ENCODE measurements around the gene MAGEB6B.
"Not testable (repeated sequence)": the region's sequence is repeated elsewhere in the genome, so short reads cannot be mapped to it uniquely, and the experiment has no call there.

MAGEB6B gene

DNA sequence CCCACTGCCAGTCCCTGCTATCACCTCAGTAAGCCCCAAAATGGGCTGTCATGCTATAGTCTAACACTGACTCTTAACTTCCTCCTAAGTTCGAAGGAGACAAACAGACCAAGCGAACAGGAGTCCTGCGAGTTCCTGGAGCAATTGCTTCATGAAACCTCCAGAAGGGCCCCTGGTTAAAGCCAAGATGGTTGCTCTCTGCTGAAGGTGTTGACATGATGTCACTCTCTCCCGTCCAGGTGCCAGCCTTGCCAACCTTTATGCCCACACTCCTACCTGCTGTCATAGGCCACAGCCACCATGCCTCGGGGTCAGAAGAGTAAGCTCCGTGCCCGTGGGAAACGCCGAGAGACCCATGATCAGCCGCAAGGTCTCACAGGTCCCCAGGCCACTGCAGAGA, at the start of gene MAGEB6B:
Gene MAGEB6B (plus strand): TSS at position 301 of the 400 bp plus-strand sequence. CDS start 0 bp downstream, at position 301.
- in situ Hi-C loops (cut with HindIII; ENCODE audit: low pct_ligation_motif_present, low pct_unique_long_range_greater_than_20kb, low sequenced_read_pairs): no loop called here
- DNase-seq: no peak

DNA sequence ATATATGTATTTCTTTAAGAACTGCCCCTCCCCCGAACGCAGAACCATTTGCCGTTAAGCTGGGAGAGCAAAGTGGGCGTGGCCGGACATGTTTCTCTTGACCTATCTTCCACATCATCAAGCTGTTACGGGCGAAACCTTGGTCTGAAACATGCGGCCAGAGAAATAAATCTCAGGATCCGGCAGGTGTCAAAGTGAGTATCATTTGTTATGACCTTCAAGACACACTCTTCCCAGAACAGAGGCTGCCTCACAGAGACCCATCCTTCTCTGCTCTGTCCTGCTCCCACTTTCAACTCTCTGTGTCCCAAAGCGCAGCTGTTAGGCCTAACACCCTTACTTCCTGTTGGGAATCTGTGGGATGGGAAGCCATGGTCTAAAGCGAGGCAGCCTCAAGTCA, 22.1 kb upstream of the MAGEB6B start, which contains the start of gene MAGEB18:
Gene MAGEB18 (plus strand): TSS at position 70 of the 400 bp plus-strand sequence. CDS start 643 bp downstream, outside the sequence.
- DNase-seq: no peak
- in situ Hi-C loops (cut with HindIII; ENCODE audit: low pct_ligation_motif_present, low pct_unique_long_range_greater_than_20kb, low sequenced_read_pairs): no loop called here

- no peak for DNase-seq
- in situ Hi-C loops (cut with HindIII; ENCODE audit: low pct_ligation_motif_present, low pct_unique_long_range_greater_than_20kb, low sequenced_read_pairs): no loop called here
Observed at GRCh38 chrX:26146024-26146423, 14.4 kb upstream of the MAGEB6B start.

DNA sequence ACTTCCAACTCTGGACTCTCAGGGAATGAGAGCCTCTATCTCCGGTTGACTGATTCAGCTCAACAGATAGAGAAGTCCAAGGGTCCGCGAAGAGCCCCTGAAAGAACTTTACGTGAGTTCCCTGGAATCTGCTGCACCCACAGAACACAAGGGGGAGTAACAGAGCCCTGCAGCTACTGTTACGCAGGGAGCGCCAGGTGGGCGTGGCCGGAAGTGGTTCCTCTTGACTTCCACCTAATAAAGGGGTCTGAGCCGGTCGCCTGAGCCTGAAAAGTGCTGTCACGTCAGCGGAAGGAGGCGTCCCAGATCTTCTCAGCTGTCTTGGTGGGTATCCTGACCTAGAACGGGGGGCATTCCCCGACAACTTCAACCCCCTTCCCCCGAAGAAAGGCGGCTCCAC, 31.8 kb downstream of the MAGEB6B start, which contains the start of gene MAGEB6:
Gene MAGEB6 (plus strand): TSS at position 237 of the 400 bp plus-strand sequence. CDS start 1,407 bp downstream, outside the sequence.
- DNase-seq: no peak
- in situ Hi-C loops (cut with HindIII; ENCODE audit: low pct_ligation_motif_present, low pct_unique_long_range_greater_than_20kb, low sequenced_read_pairs): no loop called here

- in situ Hi-C loops (cut with HindIII; ENCODE audit: low pct_ligation_motif_present, low pct_unique_long_range_greater_than_20kb, low sequenced_read_pairs): no loop called here
- DNase-seq: no peak
Observed at GRCh38 chrX:26203561-26203960, 43.2 kb downstream of the MAGEB6B start.

DNA sequence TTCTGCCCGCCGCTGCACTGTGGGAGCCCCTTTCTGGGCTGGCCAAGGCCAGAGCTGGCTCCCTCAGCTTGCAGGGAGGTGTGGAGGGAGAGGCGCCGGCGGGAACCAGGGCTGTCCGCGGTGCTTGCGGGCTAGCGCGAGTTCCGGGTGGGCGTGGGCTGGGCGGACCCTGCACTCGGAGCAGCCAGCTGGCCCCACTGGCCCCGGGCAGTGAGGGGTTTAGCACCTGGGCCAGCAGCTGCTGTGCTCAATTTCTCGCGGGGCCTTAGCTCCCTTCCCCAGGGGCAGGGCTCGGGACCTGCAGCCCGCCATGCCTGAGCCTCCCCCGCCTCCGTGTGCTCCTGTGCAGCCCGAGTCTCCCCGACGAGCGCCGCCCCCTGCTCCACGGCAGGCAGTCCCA, 44.3 kb downstream of the MAGEB6B start:
- in situ Hi-C loops (cut with HindIII; ENCODE audit: low pct_ligation_motif_present, low pct_unique_long_range_greater_than_20kb, low sequenced_read_pairs); DNase-seq: not testable (repeated sequence)

- no peak for DNase-seq
- in situ Hi-C loops (cut with HindIII; ENCODE audit: low pct_ligation_motif_present, low pct_unique_long_range_greater_than_20kb, low sequenced_read_pairs): no loop called here
Observed at GRCh38 chrX:26208012-26208411, 47.6 kb downstream of the MAGEB6B start.
